ENCODE results near the gene PCSK5. TPM values are rescaled to one million over a fixed set of nuclear protein-coding genes. Genes with fewer than 3 reads are reported as not detected.
"Not testable (repeated sequence)": the region's sequence is repeated elsewhere in the genome, so short reads cannot be mapped to it uniquely, and the experiment has no call there.

The PCSK5 gene
- total and polyA plus RNA-seq, 8 donors, result 0.37 to 86.3 (median 4.9) TPM

DNA sequence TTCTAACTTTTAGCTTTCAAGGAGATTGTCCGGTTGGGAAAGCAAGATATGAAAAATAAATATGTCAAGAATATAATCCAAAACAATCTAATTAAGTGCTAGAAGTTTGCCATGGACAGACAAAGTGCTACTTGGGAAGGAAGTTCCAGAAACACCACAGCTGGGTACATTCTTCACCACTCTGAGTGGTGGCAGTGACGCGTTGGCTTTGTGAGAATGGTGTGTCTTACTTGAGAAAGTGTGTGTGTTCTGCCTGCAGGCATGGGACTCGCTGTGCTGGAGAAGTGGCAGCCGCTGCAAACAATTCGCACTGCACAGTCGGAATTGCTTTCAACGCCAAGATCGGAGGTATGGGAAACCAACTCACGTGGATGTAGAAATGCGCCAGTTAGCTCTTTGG is 177.2 kb downstream of the PCSK5 start:
- WGBS, 5 donors, result 91 to 95% (median 93%) methylated on average over 11 of the region's 11 CpGs
- Histone ChIP-seq H3K27me3 (no peaks in the 10 kb centered on the region), H3K36me3 (peaks cover 0 to 4% (median 0%) of the 10 kb centered on the region in 4 donors), H3K4me3 (no peak overlapping the region), H3K27ac (no peak overlapping the region), H3K4me1 (no peaks in the 10 kb centered on the region), H3K9me3 (no peaks in the 10 kb centered on the region)
- no peak for DNase-seq
- intact Hi-C loops (cut with DNase I; ENCODE audit: low total_unique reads), result no loop called here
- TF ChIP-seq POLR2AphosphoS5 (IDR thresholded peaks at IDR 0.05), result no peak
- TF ChIP-seq, protein P1, sequence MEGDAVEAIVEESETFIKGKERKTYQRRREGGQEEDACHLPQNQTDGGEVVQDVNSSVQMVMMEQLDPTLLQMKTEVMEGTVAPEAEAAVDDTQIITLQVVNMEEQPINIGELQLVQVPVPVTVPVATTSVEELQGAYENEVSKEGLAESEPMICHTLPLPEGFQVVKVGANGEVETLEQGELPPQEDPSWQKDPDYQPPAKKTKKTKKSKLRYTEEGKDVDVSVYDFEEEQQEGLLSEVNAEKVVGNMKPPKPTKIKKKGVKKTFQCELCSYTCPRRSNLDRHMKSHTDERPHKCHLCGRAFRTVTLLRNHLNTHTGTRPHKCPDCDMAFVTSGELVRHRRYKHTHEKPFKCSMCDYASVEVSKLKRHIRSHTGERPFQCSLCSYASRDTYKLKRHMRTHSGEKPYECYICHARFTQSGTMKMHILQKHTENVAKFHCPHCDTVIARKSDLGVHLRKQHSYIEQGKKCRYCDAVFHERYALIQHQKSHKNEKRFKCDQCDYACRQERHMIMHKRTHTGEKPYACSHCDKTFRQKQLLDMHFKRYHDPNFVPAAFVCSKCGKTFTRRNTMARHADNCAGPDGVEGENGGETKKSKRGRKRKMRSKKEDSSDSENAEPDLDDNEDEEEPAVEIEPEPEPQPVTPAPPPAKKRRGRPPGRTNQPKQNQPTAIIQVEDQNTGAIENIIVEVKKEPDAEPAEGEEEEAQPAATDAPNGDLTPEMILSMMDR (IDR thresholded peaks at IDR 0.05), result no peak
- TF ChIP-seq POLR2A (IDR thresholded peaks at IDR 0.05), result no peak
- no peak for TF ChIP-seq EP300 (IDR thresholded peaks at IDR 0.05)

DNA sequence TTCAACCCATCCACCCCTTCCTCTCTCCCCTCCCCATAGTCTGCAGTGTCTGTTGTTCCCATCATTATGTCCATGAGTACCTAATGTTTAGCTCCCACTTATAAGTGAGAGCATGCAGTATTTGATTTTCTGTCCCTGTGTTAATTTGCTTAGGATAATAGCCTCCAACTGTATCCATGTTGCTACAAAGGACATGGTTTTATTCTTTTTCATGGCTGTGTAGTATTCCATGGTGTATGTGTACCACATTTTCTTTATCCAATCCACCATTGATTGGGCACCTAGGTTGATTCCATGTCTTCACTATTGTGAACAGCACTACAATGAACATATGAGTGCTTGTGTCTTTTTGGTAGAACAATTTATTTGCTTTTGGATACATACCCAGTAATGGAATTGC is 187.1 kb downstream of the PCSK5 start:
- H3K36me3 ChIP-seq, result peaks cover 0 to 5% (median 0%) of the 10 kb centered on the region in 4 donors
- TF ChIP-seq POLR2A (IDR thresholded peaks at IDR 0.05) (no peak), EP300 (IDR thresholded peaks at IDR 0.05) (no peak)
- TF ChIP-seq, protein P1 (IDR thresholded peaks at IDR 0.05), result no peak
- H3K27ac ChIP-seq, result no peak overlapping the region
- no peak for DNase-seq
- peaks cover 0 to 6% (median 2%) of the 10 kb centered on the region in 4 donors for H3K9me3 ChIP-seq
- no peaks in the 10 kb centered on the region for H3K4me1 ChIP-seq
- H3K4me3 ChIP-seq, result no peak overlapping the region
- intact Hi-C loops (cut with DNase I; ENCODE audit: low total_unique reads), result no loop called here
- no peaks in the 10 kb centered on the region for H3K27me3 ChIP-seq

DNA sequence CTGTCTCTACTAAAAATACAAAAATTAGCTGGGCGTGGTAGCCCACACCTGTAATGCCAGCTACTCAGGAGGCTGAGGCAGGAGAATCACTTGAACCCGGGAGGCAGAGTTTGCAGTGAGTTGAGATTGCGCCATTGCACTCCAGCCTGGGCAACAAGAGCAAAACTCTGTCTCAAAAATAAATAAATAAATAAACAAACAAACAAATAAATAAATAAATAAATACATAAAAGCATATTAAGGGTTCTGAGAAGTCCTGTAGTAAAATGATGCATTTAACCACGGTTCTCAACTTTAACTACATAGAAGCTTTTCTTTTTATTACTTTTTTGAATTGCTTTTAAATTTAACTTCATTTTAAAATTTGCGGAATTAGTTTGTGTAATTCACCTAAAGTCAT is 190.8 kb downstream of the PCSK5 start:
- WGBS, 5 donors, result 86 to 95% (median 93%) methylated on average over 5 of the region's 5 CpGs
- H3K4me3 ChIP-seq; H3K4me1 ChIP-seq; H3K27me3 ChIP-seq; H3K36me3 ChIP-seq; H3K9me3 ChIP-seq; intact Hi-C loops (cut with DNase I; ENCODE audit: low total_unique reads); DNase-seq; H3K27ac ChIP-seq: not testable (repeated sequence)

DNA sequence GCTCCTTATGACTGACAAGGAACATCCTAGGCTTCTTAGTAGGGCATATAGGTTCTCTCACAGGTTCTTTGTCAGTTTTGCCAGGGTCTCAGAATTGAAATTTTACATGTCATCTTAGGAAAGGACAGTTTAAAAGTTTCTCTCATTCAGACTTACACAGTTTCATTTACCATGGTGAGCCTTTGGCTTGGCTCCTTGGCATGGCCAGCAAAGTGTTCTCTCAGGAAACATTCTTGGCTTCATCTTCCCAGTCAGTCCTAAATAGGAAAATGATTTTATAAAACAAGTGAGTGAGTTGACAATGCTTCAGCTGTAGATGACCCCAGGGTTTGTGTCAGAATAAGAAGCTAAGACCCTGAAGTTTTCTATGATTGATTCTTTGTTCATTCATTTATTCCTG is 191.6 kb downstream of the PCSK5 start:
- DNase-seq, result no peak
- intact Hi-C loops (cut with DNase I; ENCODE audit: low total_unique reads), result no loop called here
- Histone ChIP-seq H3K27me3 (no peaks in the 10 kb centered on the region), H3K9me3 (peaks cover 0 to 6% (median 2%) of the 10 kb centered on the region in 4 donors), H3K27ac (no peak overlapping the region), H3K36me3 (no peaks in the 10 kb centered on the region), H3K4me3 (no peak overlapping the region), H3K4me1 (no peaks in the 10 kb centered on the region)
- no peak for TF ChIP-seq EP300 (IDR thresholded peaks at IDR 0.05)
- TF ChIP-seq, protein P1 (IDR thresholded peaks at IDR 0.05), result no peak

DNA sequence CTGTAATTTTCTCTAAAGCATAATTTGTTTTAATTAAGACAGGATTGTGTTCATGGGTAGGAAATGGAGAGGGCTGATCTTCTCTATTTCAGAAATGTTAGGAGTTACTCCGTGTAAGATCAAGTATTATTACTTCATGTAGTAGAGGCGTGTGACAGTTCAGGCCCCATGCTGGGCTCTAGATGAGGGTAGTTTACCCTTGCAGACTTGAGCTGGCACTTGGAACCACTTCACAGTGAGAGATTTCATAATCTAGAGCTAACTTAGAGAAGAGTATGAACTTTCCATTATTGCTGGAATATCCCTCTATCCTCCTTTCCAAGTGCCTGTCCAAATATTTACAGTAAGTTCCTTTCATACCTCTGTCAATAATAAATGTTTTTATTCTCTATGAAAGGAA is 195.1 kb downstream of the PCSK5 start:
- H3K9me3 ChIP-seq, result no peaks in the 10 kb centered on the region
- TF ChIP-seq EP300 (IDR thresholded peaks at IDR 0.05) (no peak), POLR2A (IDR thresholded peaks at IDR 0.05) (no peak), POLR2AphosphoS5 (IDR thresholded peaks at IDR 0.05) (no peak)
- TF ChIP-seq, protein P1 (IDR thresholded peaks at IDR 0.05), result no peak
- DNase-seq, result no peak
- WGBS, 5 donors, result 70 to 88% (median 77%) methylated on average over 2 of the region's 2 CpGs
- H3K36me3 ChIP-seq, result no peaks in the 10 kb centered on the region
- intact Hi-C loops (cut with DNase I; ENCODE audit: low total_unique reads), result no loop called here
- H3K4me1 ChIP-seq, result no peaks in the 10 kb centered on the region
- no peaks in the 10 kb centered on the region for H3K27me3 ChIP-seq
- H3K4me3 ChIP-seq, result no peak overlapping the region
- no peak overlapping the region for H3K27ac ChIP-seq

Measured in stomach (tissue), 9 donors.